ENCODE measurements around the gene SMG5.

Gene SMG5

DNA sequence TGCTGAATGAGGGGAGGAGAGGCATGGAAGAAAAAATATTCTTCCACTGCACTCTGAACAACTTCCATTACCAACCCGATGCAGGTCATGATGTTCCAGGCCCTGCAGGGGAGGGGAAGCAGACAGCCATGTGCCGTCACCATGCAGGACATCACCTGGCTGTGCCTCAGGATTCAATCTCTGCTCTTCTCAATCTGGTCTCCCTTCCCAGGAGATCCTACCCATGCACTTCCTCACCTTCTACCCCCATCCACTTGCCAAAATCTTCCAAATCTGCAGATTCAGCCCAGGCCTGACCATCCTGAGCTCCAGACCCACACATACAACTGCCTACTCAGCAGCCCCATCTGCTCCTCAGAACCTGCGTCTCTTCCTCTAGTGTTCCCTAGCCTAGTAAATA, 29.0 kb downstream of the SMG5 start:
- DNase-seq (ENCODE audit: low read depth) = no peak
- H3K4me3 ChIP-seq (replicated peaks; ENCODE audit: low read depth, low read length) = no peak overlapping the region
- TF ChIP-seq, protein P1, sequence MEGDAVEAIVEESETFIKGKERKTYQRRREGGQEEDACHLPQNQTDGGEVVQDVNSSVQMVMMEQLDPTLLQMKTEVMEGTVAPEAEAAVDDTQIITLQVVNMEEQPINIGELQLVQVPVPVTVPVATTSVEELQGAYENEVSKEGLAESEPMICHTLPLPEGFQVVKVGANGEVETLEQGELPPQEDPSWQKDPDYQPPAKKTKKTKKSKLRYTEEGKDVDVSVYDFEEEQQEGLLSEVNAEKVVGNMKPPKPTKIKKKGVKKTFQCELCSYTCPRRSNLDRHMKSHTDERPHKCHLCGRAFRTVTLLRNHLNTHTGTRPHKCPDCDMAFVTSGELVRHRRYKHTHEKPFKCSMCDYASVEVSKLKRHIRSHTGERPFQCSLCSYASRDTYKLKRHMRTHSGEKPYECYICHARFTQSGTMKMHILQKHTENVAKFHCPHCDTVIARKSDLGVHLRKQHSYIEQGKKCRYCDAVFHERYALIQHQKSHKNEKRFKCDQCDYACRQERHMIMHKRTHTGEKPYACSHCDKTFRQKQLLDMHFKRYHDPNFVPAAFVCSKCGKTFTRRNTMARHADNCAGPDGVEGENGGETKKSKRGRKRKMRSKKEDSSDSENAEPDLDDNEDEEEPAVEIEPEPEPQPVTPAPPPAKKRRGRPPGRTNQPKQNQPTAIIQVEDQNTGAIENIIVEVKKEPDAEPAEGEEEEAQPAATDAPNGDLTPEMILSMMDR (IDR thresholded peaks at IDR 0.05; ENCODE audit: low read length, missing control alignments) = no peak

DNA sequence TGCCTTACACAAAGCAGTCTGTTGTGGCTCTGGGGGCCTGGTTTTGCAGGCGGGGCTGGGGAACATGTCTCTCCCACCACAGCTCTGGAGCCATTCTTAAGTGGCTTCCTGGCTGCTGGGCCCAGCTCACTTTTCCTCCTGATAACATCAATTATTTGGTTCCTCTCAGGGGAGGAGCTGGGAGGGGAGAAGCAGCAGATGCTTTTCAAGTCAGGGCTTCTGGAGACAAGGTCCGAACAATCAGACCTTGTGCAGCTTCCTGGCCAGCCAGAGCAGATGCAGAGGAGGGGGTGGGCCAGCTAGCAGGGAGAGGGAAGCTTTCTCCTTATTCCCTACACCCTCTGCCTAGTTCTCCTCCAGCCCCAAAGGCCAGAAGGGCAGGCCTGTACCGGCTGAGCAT, 31.1 kb downstream of the SMG5 start:
- H3K4me3 ChIP-seq (replicated peaks; ENCODE audit: low read depth, low read length) = no peak overlapping the region

DNA sequence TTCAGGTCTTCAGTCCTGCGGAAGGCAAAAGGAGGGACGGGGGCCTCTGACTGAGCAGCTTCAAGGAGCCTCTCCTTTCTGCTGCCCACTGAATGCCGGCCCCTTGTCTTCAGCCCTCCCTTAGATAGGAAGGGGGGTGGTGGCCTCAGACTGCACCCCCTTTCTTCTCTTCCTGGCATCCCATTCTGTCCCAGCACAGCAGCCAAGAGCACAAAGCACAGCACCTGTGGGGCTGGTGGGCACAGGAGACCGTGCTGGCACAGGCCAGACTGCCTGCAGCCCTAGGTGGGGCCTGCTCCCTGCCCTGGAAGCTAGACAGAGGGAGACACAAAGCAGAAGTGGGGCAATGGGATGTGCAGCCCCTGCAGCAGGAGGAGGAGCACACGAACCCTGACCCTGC, 33.0 kb downstream of the SMG5 start:
- TF ChIP-seq, protein P1 (IDR thresholded peaks at IDR 0.05; ENCODE audit: low read length, missing control alignments) = no peak
- DNase-seq (ENCODE audit: low read depth) = no peak
- no peak overlapping the region for H3K4me3 ChIP-seq (replicated peaks; ENCODE audit: low read depth, low read length)

More for the DNA sequence above, 31.1 kb downstream of the SMG5 start:
- DNase-seq (ENCODE audit: low read depth) = peak; percentile 35
- TF ChIP-seq, protein P1 (IDR thresholded peaks at IDR 0.05; ENCODE audit: low read length, missing control alignments) = no peak

DNA sequence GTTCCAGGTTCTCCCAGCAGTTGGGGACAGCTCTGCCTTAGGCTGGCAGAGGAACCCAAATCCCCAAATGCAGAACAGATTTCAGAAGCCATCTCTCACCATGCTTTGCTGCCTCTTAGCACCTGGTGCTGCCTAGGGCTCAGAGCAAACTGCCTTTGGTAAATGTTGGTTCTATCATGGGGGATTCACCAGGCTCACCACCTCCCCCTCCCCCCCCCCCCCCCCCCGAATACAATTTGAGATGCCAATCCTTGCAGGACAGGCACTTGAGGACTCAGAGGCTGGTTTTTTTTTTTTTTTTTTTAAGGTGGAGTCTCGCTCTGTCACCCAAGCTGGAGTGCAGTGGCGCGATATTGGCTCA, 34.3 kb downstream of the SMG5 start:
- DNase-seq (ENCODE audit: low read depth) = no peak
- H3K4me3 ChIP-seq (replicated peaks; ENCODE audit: low read depth, low read length) = no peak overlapping the region
- TF ChIP-seq, protein P1 (IDR thresholded peaks at IDR 0.05; ENCODE audit: low read length, missing control alignments) = no peak

DNA sequence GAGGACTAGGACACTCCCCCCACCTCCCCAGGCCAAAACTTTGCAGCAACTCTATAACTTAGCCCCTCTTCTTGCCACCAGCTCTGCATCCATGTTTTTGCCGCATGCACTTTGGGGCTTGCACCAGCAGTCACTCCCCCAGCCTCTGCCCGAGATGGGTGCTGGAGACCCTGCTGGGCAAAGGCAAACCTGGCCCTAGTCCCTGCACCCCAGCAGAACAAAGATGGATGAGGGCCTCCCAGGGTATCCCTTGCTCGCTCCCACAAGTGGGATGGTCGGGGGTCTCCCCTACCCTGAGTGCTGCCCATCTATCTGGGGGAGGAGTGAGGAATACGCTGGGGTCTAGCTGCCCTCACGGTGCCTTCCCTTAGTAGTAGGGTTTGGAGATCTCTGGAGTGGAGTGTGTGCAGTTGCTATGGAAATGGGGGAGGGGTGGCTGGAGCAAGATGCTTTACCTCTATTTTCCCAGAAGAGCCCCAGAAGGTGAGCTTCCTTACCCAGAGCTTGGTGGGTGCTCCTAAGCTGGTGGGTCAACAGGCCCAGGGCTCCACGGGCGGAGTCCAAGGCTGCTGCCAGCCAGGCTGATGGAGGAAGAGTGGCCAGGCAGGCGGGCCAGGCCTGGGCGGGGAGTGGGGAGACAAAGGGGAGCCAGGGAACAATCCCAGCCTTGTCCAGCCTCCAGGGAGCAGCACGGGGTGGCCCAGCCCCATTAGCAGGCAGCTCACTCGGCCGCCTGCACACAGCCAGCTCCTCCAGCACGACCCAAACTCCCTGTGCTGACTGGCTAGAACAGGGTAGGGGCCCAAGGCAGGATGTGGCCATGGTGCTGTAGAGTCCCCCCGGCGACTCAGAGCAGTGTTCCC, 34.9 kb downstream of the SMG5 start, which contains the start of gene PAQR6:
PAQR6 (minus strand) TSS at position 597 of the 863 bp plus-strand sequence. CDS start 1,325 bp downstream, outside the sequence.
- H3K4me3 ChIP-seq (replicated peaks; ENCODE audit: low read depth, low read length) = no peak within 1 kb of the TSS
- TF ChIP-seq, protein P1 (IDR thresholded peaks at IDR 0.05; ENCODE audit: low read length, missing control alignments) = no peak
- DNase-seq (ENCODE audit: low read depth) = no peak

DNA sequence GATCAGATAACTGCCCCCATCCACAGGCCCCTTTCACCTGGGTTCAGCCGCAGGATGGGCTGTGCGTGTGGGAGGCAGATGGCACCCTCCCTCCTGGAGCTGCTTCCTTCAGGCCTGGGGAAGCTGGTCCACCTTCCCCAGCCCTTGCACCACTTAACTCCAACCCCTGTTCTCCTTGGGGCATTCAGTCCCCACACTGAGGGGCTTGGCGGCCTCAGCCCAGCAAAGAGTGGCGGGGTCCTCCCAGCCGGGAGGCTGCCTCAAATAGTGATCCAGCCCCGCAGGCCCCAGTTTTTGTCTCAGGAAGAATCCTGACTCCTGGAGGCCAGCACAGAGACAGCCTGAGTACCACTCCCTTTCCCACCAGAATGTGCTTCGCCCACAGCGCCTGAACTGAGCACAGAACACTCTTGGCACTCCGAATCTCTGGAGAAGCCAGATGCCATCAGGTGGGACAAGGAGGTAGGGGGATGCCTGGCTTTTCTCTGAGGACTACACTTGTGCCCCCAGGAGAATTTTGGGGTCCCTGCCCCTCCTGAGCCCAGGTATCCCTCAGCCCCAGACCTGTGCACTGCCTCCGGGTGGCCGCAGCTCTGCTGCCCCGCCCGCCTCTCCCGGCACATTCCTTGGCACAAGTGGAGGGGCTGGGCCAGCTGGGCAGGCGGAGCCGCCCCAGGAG, 35.7 kb downstream of the SMG5 start:
- TF ChIP-seq, protein P1 (IDR thresholded peaks at IDR 0.05; ENCODE audit: low read length, missing control alignments) = no peak
- DNase-seq (ENCODE audit: low read depth) = no peak
- no peak overlapping the region for H3K4me3 ChIP-seq (replicated peaks; ENCODE audit: low read depth, low read length)
